HG03342 (cell line): Measurements from ENCODE around the gene BTBD7.

Experiments used
- ATAC-seq: cut with Tn5 transposase; IDR thresholded peaks from one replicate; pipeline ENCODE4 v1.9.1; 2021; ENCODE audit warnings: mild to moderate bottlenecking, moderate library complexity; ENCODE audit not compliant: unreplicated experiment

The BTBD7 gene

GRCh38 chr14:93331002-93331727 is 1.7 kb downstream of the BTBD7 start:
- no peak for ATAC-seq

DNA sequence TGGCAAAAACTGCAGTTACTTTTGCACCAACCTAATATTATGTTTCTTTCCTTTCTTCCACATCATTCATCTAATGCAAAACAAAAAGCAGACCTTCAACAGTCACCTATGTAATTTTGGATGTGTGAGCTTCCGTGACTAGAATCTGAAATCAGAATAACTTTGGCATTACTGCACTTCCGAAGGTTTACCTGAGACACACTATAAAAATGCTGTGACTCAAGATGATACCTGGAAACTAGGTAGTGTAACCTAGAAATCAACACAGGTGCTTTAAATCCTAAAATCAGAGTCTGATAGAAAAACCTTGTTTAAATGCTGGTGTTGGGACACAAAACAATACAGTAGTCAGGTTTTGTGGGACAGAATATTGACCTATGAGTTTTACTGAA is 2.2 kb downstream of the BTBD7 start:
- no peak for ATAC-seq

GRCh38 chr14:93329965-93330608 is 2.7 kb downstream of the BTBD7 start:
- ATAC-seq, result no peak

- no peak for ATAC-seq
Measured at GRCh38 chr14:93328546-93328945, 4.3 kb downstream of the BTBD7 start.

- no peak for ATAC-seq
Measured at GRCh38 chr14:93326196-93326595, 6.6 kb downstream of the BTBD7 start.

DNA sequence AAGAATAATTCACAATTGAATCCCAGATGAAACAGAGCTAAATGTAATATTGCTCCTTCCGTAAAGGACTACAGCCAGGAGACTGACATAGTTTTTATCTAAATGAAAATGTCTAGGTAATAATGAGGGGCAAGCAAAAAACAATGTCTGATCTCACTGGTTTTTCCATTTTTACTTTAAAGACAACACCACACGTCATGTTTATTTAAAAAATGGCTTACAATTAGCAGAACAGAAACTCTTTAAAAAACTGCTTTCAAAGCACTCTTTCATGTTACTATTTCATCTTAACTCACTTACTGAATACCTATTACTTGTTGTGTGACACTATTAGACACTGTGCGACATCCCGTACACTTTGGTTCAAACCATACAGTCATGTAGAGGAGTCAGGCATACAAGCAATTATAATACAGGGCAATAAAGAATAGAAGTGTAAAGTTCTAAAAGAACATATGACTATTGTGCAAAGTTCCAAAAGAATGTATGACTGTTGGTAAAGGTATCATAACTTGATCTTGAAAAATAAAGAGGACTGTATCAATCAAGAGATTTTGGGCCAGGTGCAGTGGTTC is 9.1 kb downstream of the BTBD7 start:
- no peak for ATAC-seq

DNA sequence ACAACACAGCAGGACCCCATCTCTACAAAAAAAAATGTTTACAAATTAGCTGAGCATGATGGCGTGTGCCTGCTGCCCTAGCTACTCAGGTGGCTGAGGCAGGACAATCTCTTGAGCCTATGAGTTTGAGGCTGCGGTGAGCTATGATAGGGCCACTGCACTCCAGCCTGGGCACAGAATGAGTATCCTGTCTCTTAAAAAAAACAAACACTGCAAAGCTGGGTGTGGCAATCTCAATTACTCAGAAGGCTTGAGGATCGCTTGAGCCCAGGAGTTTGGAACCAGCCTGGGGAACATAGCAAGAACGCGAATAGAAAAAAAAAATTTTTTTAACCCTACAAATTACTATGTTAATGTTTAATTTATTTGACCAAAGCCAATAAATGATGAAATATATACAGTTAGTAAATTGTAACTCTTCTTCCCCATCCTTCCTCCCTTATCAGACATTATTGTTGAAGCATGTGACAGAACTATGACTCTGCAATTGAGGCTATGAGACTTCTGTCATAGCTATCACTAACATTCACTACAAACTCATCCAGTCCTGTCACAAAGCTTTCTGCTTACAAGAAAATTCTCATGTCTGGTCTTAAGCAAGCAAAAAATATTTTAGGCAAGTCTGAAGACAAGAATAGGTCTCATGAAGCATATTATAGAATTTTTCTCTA is 9.8 kb downstream of the BTBD7 start:
- no peak for ATAC-seq

DNA sequence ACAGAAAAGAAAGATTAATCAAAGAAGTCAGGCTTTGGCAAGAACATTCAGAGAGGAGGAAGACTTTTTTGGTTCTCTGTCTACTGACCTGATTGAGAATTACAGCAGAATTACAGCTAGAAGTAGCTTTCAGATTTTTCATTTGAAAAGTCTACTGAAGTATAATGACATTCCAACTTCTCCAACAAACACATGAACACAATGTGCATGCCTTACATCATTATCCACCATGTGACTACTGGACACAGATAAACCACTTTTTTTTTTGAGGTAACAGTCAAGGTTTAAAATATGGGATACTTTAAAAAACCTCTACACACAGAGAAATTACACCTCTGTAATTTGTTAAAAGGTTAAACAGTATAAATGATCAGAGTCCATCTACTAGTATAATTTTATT is 12.3 kb downstream of the BTBD7 start:
- no peak for ATAC-seq

- ATAC-seq, result no peak
Measured at GRCh38 chr14:93319958-93320357, 12.9 kb downstream of the BTBD7 start.

GRCh38 chr14:93319494-93319893 is 13.3 kb downstream of the BTBD7 start:
- no peak for ATAC-seq

DNA sequence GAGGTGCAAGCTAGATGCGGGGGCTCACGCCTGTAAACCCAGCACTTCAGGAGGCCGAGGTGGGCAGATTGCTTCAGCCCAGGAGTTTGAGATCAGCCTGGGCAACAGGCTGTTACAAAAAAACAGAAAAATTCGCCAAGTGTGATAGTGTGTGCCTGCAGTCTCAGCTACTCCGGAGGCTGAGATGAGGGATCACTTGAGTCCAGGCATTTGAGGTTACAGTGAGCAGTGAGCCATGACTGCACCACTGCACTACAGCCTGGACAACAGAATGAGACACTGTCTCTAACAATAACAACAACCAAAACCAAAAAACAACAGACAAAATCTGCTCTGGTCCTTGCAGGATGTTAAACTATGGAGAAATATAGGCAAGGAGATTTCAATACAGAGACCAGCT is 13.9 kb downstream of the BTBD7 start:
- no peak for ATAC-seq

- no peak for ATAC-seq
Measured at GRCh38 chr14:93317875-93318807, 14.7 kb downstream of the BTBD7 start.

DNA sequence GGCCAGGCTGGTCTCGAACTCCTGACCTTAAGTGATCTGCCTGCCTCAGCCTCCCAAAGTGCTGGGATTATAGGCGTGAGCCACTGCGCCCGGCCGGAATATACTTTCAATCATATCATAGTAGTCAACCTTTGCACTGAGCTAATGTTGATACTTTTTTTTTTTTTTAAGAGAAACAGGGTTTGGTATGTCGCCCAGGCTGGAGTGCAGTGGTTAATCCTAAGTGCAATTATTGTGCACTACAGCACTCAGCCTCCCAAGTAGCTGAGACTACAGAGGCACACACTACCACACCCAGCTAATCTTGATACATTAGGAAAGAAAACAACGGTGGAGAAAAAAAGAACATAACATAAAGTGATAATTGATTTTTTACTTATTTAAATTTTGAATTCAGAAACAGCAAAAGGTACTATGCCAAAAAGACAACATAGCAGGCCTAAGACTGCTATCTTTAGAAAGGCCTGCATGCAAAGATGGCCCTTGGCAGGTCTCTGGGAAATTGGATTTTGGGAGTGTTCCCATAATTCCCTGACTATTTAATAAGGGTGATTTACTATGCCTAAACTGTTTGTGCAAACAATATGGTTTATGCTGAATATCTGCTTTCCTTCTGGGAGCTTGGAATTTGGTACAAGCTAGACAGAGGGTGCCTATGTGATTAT is 15.5 kb downstream of the BTBD7 start:
- ATAC-seq, result no peak

- no peak for ATAC-seq
Measured at GRCh38 chr14:93316716-93317115, 16.1 kb downstream of the BTBD7 start.

GRCh38 chr14:93315575-93315974 is 17.3 kb downstream of the BTBD7 start:
- ATAC-seq, result no peak

GRCh38 chr14:93311082-93311481 is 21.8 kb downstream of the BTBD7 start:
- ATAC-seq, result no peak

DNA sequence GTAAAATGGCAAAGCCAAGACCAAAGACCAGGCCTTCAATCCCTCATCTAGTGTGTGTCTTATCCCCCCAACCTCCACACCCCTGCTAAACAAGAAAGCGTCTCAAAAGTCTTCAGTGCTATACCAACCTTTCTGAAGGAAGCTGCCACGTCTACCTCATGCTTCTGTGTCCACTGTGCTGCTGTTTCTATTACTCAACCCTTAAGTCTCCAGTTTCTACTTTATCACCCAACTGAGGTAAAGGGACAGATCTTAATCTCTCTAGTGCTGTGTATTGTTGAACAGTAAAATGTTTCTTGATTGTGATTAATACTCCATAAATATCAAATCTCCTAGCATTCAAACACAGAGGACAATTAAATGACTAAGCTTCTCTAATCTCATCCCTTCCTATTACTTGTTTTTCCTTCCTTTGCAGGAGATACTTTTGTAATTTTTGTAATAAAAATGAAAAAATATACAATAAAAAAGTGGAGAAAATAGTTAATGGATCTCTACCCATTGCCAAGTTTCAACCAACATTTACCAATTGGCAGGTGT is 23.3 kb downstream of the BTBD7 start:
- no peak for ATAC-seq

DNA sequence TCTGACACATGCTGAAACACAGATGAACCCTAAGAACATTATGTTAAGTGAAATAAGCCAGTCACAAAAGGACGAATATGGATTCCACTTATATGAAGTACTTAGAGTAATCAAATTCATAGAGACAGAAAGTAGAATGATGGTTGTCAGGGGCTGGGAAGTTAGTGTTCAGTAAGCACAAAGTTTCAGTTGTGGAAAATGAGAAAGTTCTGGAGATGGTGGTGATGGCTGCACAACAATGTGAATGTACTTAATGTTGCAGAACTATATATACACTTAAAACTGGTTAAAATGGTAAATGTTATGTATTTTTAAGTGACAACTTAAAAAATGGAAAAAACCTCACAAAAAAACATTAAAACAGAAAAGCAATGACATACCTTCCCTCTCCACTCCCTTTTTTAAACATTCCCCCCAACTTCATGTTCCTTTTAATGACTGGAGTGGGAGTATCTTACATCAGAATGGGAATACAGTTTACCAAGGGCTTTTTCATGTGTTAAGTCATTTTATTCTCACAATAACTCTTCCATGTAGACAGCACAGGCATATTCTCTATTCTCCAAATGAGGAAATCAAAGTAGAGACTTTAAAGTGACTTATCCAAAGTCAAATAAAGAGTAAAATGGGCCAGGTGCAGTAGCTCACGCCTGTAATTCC is 24.0 kb downstream of the BTBD7 start:
- no peak for ATAC-seq

GRCh38 chr14:93306812-93307211 is 26.0 kb downstream of the BTBD7 start:
- ATAC-seq, result no peak
